Prostate gland (tissue), 2 donors: ENCODE results near the gene SRRM3. TPM values are rescaled to one million over a fixed set of nuclear protein-coding genes. Genes with fewer than 3 reads are reported as not detected.
"Not testable (repeated sequence)": the region's sequence is repeated elsewhere in the genome, so short reads cannot be mapped to it uniquely, and the experiment has no call there.

Experiments used
- DNase-seq: peaks from one replicate; pipeline ENCODE4 v3.0.0-alpha.2; 2019; ENCODE audit warnings: low spot score
- H3K27ac ChIP-seq, 2 donors: fragments of 200-600 bp; sonication (generic); 2 replicates each; pipeline ENCODE4 v1.5.1; 2017 to 2019
- H3K27me3 ChIP-seq: fragments of 200-600 bp; sonication (generic); replicated peaks from 2 replicates; pipeline ENCODE4 v1.5.1; 2019; ENCODE audit not compliant: insufficient read depth
- H3K36me3 ChIP-seq, 2 donors: fragments of 200-600 bp; sonication (generic); 1 replicate in 1 of 2; 2 replicates in 1 of 2; pipeline versions ENCODE4 v1.5.1 to v1.8.1; 2017 to 2019
- H3K4me1 ChIP-seq: fragments of 200-600 bp; sonication (generic); replicated peaks from 2 replicates; pipeline ENCODE4 v1.5.1; 2019
- H3K4me3 ChIP-seq, 2 donors: fragments of 200-600 bp; sonication (generic); 2 replicates each; pipeline ENCODE4 v1.5.1; 2017 to 2019
- H3K9me3 ChIP-seq: fragments of 200-600 bp; sonication (generic); 2 replicates; pipeline ENCODE4 v1.5.1; 2017
- POLR2A ChIP-seq: fragments of 450-650 bp; IDR thresholded peaks from one replicate; pipeline ENCODE4 v1.6.1; 2016; ENCODE audit warnings: antibody characterized with exemption, mild to moderate bottlenecking
- POLR2AphosphoS5 ChIP-seq: sonication (generic); formaldehyde crosslinking; IDR thresholded peaks from one replicate; pipeline ENCODE4 v1.6.1; 2017; ENCODE audit warnings: antibody characterized with exemption
- WGBS: methylation state at CpG from one replicate; pipeline ENCODE4 v1.1.5; 2018; 5-methylcytosine and 5-hydroxymethylcytosine counted together
- intact Hi-C: fragments of 100-400 bp; cut with DNase I; formaldehyde crosslinking; loops from one replicate; pipeline ENCODE4 v1.14.2; 2022
- total RNA-seq, 2 donors: library from RNA; depleted of rRNA; stranded (reverse); fragments of >200 nt; gene quantifications; one replicate each; pipeline ENCODE4 v1.1.0, GENCODE V29; 2016
- TF ChIP-seq, protein P1 (sequence below), 4 experiments: fragments of 200-600 bp in 2 of 4; fragments of 450-650 bp in 2 of 4; sonication (generic) in 2 of 4; IDR thresholded peaks; 1 replicate in 3 of 4; 2 replicates in 1 of 4; pipeline ENCODE4 v1.5.1; 2016 to 2019; ENCODE audit warnings: antibody characterized with exemption in 4 of 4, mild to moderate bottlenecking in 2 of 4, moderate library complexity in 2 of 4

The SRRM3 gene
- total RNA-seq, 2 donors from 2014 or later: 3.1 to 6.8 TPM

DNA sequence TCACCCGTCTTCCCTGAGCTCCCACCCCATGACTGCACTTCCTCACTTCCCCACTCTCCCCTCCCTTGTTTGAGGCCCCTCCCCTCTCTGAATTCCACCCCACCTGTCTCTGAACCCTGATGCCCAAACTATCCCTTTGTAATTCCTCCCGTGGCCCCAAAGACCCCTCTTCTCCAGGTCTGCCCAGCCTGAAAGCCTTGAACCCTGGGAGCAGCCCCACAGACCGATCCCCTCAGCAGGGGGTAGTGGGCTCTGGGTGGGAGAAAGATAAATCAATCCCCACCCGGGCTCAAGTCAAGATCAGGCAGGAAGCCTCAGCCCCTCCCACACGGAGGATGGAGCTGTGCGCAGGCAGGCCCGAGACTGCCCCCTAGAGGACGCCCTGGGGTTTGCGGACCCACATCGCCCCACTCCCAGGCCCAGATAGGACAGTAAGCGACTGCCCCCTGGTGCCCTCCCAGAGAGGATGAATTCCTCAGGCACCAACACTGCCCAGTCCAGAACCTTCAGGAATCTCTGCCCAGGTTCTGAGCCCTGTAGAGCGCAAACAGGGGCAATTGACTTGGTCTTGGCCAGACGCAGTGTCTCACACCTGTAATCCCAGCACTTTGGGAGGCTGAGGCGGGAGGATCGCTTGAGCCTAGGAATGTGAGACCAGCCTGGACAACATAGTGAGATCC is 112.5 kb downstream of the SRRM3 start:
- WGBS: 7% methylated on average over 15 of the region's 15 CpGs
- intact Hi-C loops: loop anchor here (1.0 kb wide), 2 partner anchors 23 to 136 kb away; no protein-coding TSS in a partner anchor
- peak; percentile 95 for DNase-seq
- Histone ChIP-seq H3K36me3 (no peaks in the 10 kb centered on the region), H3K27me3 (no peaks in the 10 kb centered on the region), H3K9me3 (no peaks in the 10 kb centered on the region), H3K27ac (peak overlapping the region in 1 of 2 donors; percentile 35), H3K4me1 (peaks cover 5% of the 10 kb centered on the region), H3K4me3 (no peak overlapping the region)
- TF ChIP-seq POLR2AphosphoS5 (peak; percentile 95), POLR2A (no peak)
- TF ChIP-seq, protein P1, sequence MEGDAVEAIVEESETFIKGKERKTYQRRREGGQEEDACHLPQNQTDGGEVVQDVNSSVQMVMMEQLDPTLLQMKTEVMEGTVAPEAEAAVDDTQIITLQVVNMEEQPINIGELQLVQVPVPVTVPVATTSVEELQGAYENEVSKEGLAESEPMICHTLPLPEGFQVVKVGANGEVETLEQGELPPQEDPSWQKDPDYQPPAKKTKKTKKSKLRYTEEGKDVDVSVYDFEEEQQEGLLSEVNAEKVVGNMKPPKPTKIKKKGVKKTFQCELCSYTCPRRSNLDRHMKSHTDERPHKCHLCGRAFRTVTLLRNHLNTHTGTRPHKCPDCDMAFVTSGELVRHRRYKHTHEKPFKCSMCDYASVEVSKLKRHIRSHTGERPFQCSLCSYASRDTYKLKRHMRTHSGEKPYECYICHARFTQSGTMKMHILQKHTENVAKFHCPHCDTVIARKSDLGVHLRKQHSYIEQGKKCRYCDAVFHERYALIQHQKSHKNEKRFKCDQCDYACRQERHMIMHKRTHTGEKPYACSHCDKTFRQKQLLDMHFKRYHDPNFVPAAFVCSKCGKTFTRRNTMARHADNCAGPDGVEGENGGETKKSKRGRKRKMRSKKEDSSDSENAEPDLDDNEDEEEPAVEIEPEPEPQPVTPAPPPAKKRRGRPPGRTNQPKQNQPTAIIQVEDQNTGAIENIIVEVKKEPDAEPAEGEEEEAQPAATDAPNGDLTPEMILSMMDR (IDR thresholded peaks at IDR 0.05): peak; percentile 100

DNA sequence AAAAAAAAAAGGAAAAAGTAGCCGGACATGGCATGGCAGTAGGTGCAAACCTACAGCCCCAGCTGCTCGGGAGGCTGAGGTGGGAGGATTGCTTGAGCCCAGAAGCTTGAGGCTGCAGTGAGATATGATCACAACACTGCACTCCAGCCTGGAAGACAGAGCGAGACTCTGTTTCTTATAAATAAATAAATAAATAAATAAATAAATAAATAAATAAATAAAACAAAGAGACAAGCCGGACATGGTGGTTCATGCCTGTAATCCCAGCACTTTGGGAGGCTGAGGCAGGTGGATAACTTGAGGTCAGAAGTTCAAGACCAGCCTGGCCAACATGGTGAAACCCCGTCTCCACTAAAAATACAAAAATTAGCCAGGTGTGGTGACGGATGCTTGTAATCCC is 113.0 kb downstream of the SRRM3 start:
- WGBS: 66% methylated on average over 6 of the region's 6 CpGs
- H3K27me3 ChIP-seq, H3K4me1 ChIP-seq: not testable (repeated sequence)

DNA sequence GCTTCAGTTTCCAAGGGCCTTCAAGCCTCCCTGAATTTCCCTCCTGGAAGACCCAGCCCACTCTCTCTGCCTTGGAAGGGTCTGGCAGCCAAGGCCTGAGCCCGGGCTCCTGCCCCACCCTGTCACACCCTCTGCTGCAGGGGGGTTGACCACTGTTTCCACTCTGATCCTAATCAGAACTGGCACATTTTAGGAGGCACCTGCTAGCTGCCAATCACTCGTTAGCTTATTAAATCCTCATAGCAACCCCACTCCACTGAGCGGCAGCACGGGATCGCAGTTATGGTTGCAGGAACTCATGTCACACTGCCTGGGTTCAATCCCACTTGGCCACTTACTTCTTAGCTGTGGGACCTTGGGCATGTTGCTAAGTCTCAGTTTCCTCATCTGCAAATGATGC is 113.7 kb downstream of the SRRM3 start:
- Histone ChIP-seq H3K4me1 (peaks cover 2% of the 10 kb centered on the region), H3K36me3 (no peaks in the 10 kb centered on the region), H3K4me3 (no peak overlapping the region), H3K9me3 (no peaks in the 10 kb centered on the region), H3K27ac (no peak overlapping the region), H3K27me3 (no peaks in the 10 kb centered on the region)
- no peak for DNase-seq
- TF ChIP-seq, protein P1 (IDR thresholded peaks at IDR 0.05): no peak
- TF ChIP-seq POLR2A (no peak), POLR2AphosphoS5 (no peak)
- 70% methylated on average over 5 of the region's 5 CpGs for WGBS
- intact Hi-C loops: loop anchor here (5.0 kb wide), 1 partner anchor 42 kb away; the partner anchor contains the start of gene YWHAG

More for the DNA sequence above, 113.0 kb downstream of the SRRM3 start:
- not testable (repeated sequence) for H3K4me3 ChIP-seq, H3K9me3 ChIP-seq, DNase-seq, H3K36me3 ChIP-seq
- intact Hi-C loops: loop anchor here (1.0 to 5.0 kb wide), 3 partner anchors 23 to 136 kb away; partner anchors contain the start of gene YWHAG
- H3K27ac ChIP-seq: peak overlapping the region in 1 of 2 donors; percentile 35

DNA sequence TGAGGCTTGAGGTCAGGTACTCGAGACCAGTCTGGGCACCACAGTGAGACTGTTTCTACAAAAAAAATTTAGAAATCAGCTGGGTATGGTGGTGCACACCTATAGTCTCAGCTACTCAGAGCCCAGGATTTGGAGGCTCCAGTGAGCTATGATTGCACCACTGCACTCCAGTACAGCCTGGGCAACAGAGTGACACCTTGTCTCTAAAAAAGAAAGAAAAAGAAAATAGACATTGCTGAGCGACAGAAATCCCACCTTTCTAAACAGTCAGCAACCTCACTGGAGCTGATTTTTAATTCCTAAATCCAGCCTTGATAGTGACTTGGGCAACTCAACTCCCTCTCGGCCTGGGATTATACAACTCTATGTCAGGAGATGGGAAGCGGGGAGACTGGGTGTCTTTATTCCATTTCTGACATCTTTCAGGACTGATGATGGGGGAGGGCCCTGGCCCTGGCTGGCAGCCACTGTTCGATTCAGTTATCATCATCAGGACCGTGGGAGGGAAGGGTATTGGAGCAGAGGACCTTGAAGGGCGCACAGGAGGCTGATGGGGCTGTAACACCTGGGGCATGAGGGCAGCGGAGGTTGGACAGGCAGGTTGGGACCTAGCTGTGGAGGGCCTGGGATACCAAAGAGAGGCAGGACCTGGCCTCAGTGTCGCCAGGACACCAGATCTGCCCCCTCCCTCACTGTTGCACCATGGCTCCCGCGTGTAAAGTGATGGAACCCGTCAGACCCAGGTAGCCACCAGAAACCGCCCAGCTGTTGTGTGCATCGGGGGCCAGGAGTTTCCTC is 115.5 kb downstream of the SRRM3 start:
- intact Hi-C loops: loop anchor here (5.0 kb wide), 1 partner anchor 40 kb away; the partner anchor contains the start of gene YWHAG
- no peaks in the 10 kb centered on the region for H3K9me3 ChIP-seq
- WGBS: 51% methylated on average over 14 of the region's 14 CpGs
- H3K4me1 ChIP-seq: no peaks in the 10 kb centered on the region
- peak overlapping the region; percentile 69 to 74 for H3K4me3 ChIP-seq
- DNase-seq: no peak
- peak overlapping the region; percentile 94 to 97 for H3K27ac ChIP-seq
- TF ChIP-seq, protein P1 (IDR thresholded peaks at IDR 0.05): no peak
- TF ChIP-seq POLR2AphosphoS5 (no peak), POLR2A (no peak)
- no peaks in the 10 kb centered on the region for H3K36me3 ChIP-seq
- H3K27me3 ChIP-seq: no peaks in the 10 kb centered on the region

DNA sequence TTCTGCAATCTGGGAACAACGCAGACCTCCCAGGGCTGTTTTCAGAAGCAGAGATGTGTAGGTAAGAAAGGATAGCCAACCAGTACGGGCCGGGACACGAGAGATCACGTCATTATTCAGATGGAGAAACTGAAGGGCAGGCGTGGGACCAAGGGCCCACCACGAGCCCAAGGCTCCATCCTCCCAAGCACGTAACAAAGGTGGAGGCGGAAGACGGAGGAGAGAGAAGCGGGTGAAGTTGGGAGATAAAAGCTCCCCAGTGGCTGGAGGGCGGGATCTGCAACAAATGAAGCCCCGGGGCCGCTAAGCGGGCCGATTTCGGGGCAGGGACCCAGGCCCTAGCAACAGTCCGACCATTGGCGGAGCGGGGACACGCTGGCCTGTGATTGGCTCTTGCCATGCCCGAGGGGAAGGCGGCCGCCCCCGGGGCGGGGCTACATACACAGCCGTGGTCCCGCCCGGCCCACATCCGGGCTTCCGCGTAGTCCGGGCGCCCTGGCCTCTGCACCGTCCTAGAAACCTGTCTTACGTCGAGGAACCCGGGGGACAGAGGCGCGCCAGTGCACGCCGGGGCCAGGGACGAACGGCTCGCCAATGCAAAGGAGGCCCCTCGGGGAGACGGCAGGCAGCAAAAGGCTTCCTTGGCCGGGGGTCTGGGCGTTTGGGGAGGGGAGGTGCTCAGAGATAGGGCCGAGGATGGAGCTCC is 116.2 kb downstream of the SRRM3 start:
- TF ChIP-seq POLR2AphosphoS5 (peak; percentile 97), POLR2A (peak; percentile 97)
- TF ChIP-seq, protein P1 (IDR thresholded peaks at IDR 0.05): peak in 1 of 4 experiments; percentile 13
- H3K27me3 ChIP-seq: no peaks in the 10 kb centered on the region
- under 1% methylated on average over 50 of the region's 50 CpGs for WGBS

More for the DNA sequence above, 116.2 kb downstream of the SRRM3 start:
- no peaks in the 10 kb centered on the region for H3K4me1 ChIP-seq
- H3K36me3 ChIP-seq: no peaks in the 10 kb centered on the region
- peak overlapping the region; percentile 94 to 97 for H3K27ac ChIP-seq
- peak overlapping the region; percentile 69 to 74 for H3K4me3 ChIP-seq
- no peaks in the 10 kb centered on the region for H3K9me3 ChIP-seq
- DNase-seq: peak; percentile 98
- intact Hi-C loops: loop anchor here (5.0 kb wide), 1 partner anchor 39 kb away; the partner anchor contains the start of gene YWHAG
